H9 (cell line): Measurements from ENCODE around the gene CAB39. TPM values are rescaled to one million over a fixed set of nuclear protein-coding genes. Genes with fewer than 3 reads are reported as not detected.

Source experiments
- DNase-seq: peaks from one replicate; pipeline ENCODE4 v3.0.0-alpha.2; 2017
- H2AFZ ChIP-seq: one replicate; pipeline ENCODE4 v1.6.1; 2013; ENCODE audit warnings: mild to moderate bottlenecking, low read length, control low read depth, moderate library complexity
- H2AK5ac ChIP-seq: 2 replicates; pipeline ENCODE4 v1.6.1; 2013; ENCODE audit warnings: low read length, control low read depth, mixed read lengths; ENCODE audit not compliant: insufficient read length
- H2BK120ac ChIP-seq: one replicate; pipeline ENCODE4 v1.6.1; 2013; ENCODE audit warnings: low read depth, mild to moderate bottlenecking, low read length, control low read depth, inconsistent platforms; ENCODE audit not compliant: poor library complexity, severe bottlenecking
- H2BK12ac ChIP-seq: 2 replicates; pipeline ENCODE4 v1.6.1; 2013; ENCODE audit warnings: low read length, control low read depth, mixed read lengths, low read depth; ENCODE audit not compliant: insufficient read length
- H2BK15ac ChIP-seq: 2 replicates; pipeline ENCODE4 v1.6.1; 2013; ENCODE audit warnings: low read depth, low read length, control low read depth
- H2BK20ac ChIP-seq: one replicate; pipeline ENCODE4 v1.6.1; 2013; ENCODE audit warnings: low read depth, mild to moderate bottlenecking, low read length, control low read depth, inconsistent platforms; ENCODE audit not compliant: poor library complexity, severe bottlenecking
- H2BK5ac ChIP-seq: 2 replicates; pipeline ENCODE4 v1.6.1; 2013; ENCODE audit warnings: low read length, control low read depth, mixed read lengths; ENCODE audit not compliant: insufficient read length
- H3K14ac ChIP-seq: 2 replicates; pipeline ENCODE4 v1.6.1; 2013; ENCODE audit warnings: low read length, control low read depth; ENCODE audit not compliant: insufficient read depth
- H3K18ac ChIP-seq: 2 replicates; pipeline ENCODE4 v1.6.1; 2013; ENCODE audit warnings: low read depth, mild to moderate bottlenecking, mixed read lengths, low read length, control low read depth; ENCODE audit not compliant: insufficient read length
- H3K23ac ChIP-seq: 2 replicates; pipeline ENCODE4 v1.6.1; 2013; ENCODE audit warnings: low read length, control low read depth, mixed read lengths, low read depth; ENCODE audit not compliant: insufficient read length
- H3K23me2 ChIP-seq: 2 replicates; pipeline ENCODE4 v1.6.1; 2013; ENCODE audit warnings: low read depth, mild to moderate bottlenecking, mixed read lengths, low read length, control low read depth; ENCODE audit not compliant: insufficient read length, poor library complexity, severe bottlenecking
- H3K27ac ChIP-seq: 2 replicates; pipeline ENCODE4 v1.5.1; 2013; ENCODE audit warnings: low read length, control low read depth, mixed read lengths, low read depth; ENCODE audit not compliant: insufficient read length
- H3K27me3 ChIP-seq: 2 replicates; pipeline ENCODE4 v1.6.1; 2013; ENCODE audit warnings: low read length, control low read depth, inconsistent platforms; ENCODE audit not compliant: insufficient read depth
- H3K4ac ChIP-seq: 2 replicates; pipeline ENCODE4 v1.6.1; 2013; ENCODE audit warnings: low read depth, mild to moderate bottlenecking, control low read depth, inconsistent platforms, low read length, moderate library complexity
- H3K4me1 ChIP-seq: 2 replicates; pipeline ENCODE4 v1.6.1; 2013; ENCODE audit warnings: low read length, control low read depth, inconsistent platforms; ENCODE audit not compliant: insufficient read depth
- H3K4me2 ChIP-seq: 2 replicates; pipeline ENCODE4 v1.6.1; 2013; ENCODE audit warnings: low read length, control low read depth, mixed read lengths; ENCODE audit not compliant: insufficient read length, insufficient read depth
- H3K56ac ChIP-seq: 2 replicates; pipeline ENCODE4 v1.6.1; 2013; ENCODE audit warnings: low read depth, mild to moderate bottlenecking, mixed read lengths, low read length, control low read depth; ENCODE audit not compliant: insufficient read length
- H3K79me1 ChIP-seq: 2 replicates; pipeline ENCODE4 v1.6.1; 2013; ENCODE audit warnings: low read depth, mild to moderate bottlenecking, moderate library complexity, low read length, control low read depth, inconsistent platforms; ENCODE audit not compliant: insufficient read depth, poor library complexity, severe bottlenecking
- H3K79me2 ChIP-seq: 2 replicates; pipeline ENCODE4 v1.6.1; 2013; ENCODE audit warnings: low read length, control low read depth, inconsistent platforms; ENCODE audit not compliant: insufficient read depth
- H3K9ac ChIP-seq: 2 replicates; pipeline ENCODE4 v1.6.1; 2013; ENCODE audit warnings: low read length, control low read depth, mixed read lengths; ENCODE audit not compliant: insufficient read length; ENCODE audit errors: extremely low read depth
- H3K9me3 ChIP-seq: one replicate; pipeline ENCODE4 v1.6.1; 2013; ENCODE audit warnings: low read depth, low read length, inconsistent platforms; ENCODE audit not compliant: control insufficient read depth
- H3T11ph ChIP-seq: one replicate; pipeline ENCODE4 v1.6.1; 2013; ENCODE audit warnings: mild to moderate bottlenecking, low read length, control low read depth, inconsistent platforms
- H4K20me1 ChIP-seq: one replicate; pipeline ENCODE4 v1.6.1; 2013; ENCODE audit not compliant: control insufficient read depth, insufficient read length, insufficient read depth
- H4K5ac ChIP-seq: 2 replicates; pipeline ENCODE4 v1.6.1; 2013; ENCODE audit warnings: low read depth, mild to moderate bottlenecking, mixed read lengths, low read length, control low read depth; ENCODE audit not compliant: insufficient read length
- H4K8ac ChIP-seq: replicated peaks from 2 replicates; pipeline ENCODE4 v1.6.1; 2013; ENCODE audit warnings: low read length, control low read depth, mixed read lengths, low read depth; ENCODE audit not compliant: insufficient read length
- H4K91ac ChIP-seq: 2 replicates; pipeline ENCODE4 v1.6.1; 2013; ENCODE audit warnings: low read depth, mild to moderate bottlenecking, moderate library complexity, mixed read lengths, low read length, control low read depth; ENCODE audit not compliant: insufficient read length
- H3K27ac Mint-ChIP-seq, 3 experiments: 2 replicates in 2 of 3; 3 replicates in 1 of 3; pipeline ENCODE4 v1.8.0; 2020 to 2021; ENCODE audit warnings: mixed read lengths in 3 of 3, mild to moderate bottlenecking in 1 of 3, moderate library complexity in 1 of 3
- H3K27me3 Mint-ChIP-seq: 2 replicates; pipeline ENCODE4 v1.8.0; 2021; ENCODE audit warnings: low read depth, mild to moderate bottlenecking, moderate library complexity, mixed read lengths
- H3K36me3 Mint-ChIP-seq, 3 experiments: 2 replicates in 2 of 3; 3 replicates in 1 of 3; pipeline ENCODE4 v1.8.0; 2020 to 2021; ENCODE audit warnings: low read depth in 3 of 3, mixed read lengths in 3 of 3; ENCODE audit not compliant: insufficient read depth in 1 of 3
- H3K4me1 Mint-ChIP-seq, 2 experiments: 2 replicates each; pipeline ENCODE4 v1.8.0; 2020; ENCODE audit warnings: mixed read lengths in 2 of 2
- H3K4me3 Mint-ChIP-seq, 2 experiments: 2 replicates in 1 of 2; 3 replicates in 1 of 2; pipeline ENCODE4 v1.8.0; 2020 to 2021; ENCODE audit warnings: mild to moderate bottlenecking in 2 of 2, mixed read lengths in 2 of 2, moderate library complexity in 1 of 2
- H3K9me3 Mint-ChIP-seq, 2 experiments: 2 replicates in 1 of 2; 3 replicates in 1 of 2; pipeline ENCODE4 v1.8.0; 2020; ENCODE audit warnings: mild to moderate bottlenecking in 2 of 2, mixed read lengths in 2 of 2, moderate library complexity in 1 of 2
- CTCF ChIP-seq: fragments of 200-600 bp; sonication (generic); conservative IDR thresholded peaks from 3 replicates; pipeline ENCODE4 v1.8.0; 2021; ENCODE audit warnings: antibody characterized with exemption, mild to moderate bottlenecking
- total RNA-seq: library from RNA; stranded (reverse); gene quantifications from 2 replicates; pipeline ENCODE4 v1.2.1, GENCODE V29; 2021

The CAB39 gene
- total RNA-seq, 1 experiment from 2014 or later, result 42.7 TPM

- peaks cover 2 to 12% (median 8%) of the 10 kb centered on the region in 3 experiments; a peak in 3 of 7 replicates for H3K36me3 Mint-ChIP-seq
- TF ChIP-seq CTCF, result no peak
Observed at GRCh38 chr2:230678451-230678850, 34.2 kb upstream of the CAB39 start.

More at GRCh38 chr2:230678451-230678850, 34.2 kb upstream of the CAB39 start:
- no peak overlapping the region for H3K4me2 ChIP-seq
- no peak for DNase-seq
- no peak overlapping the region for H3K23ac ChIP-seq
- H4K5ac ChIP-seq, result no peak overlapping the region
- H3K9ac ChIP-seq, result no peak overlapping the region
- Mint-ChIP-seq H3K27me3 (peaks cover 14% of the 10 kb centered on the region), H3K4me1 (0 out of 4 replicates have a peak, but pooled peaks cover 0 to 2% of the 10 kb centered on the region in 2 experiments), H3K4me3 (no peak overlapping the region), H3K9me3 (peaks cover 13% of the 10 kb centered on the region in 2 experiments; a peak in 4 of 5 replicates), H3K27ac (no peak overlapping the region)
- H3K4me1 ChIP-seq, result no peaks in the 10 kb centered on the region
- no peak overlapping the region for H2BK15ac ChIP-seq
- H3K4ac ChIP-seq, result no peak overlapping the region
- no peak overlapping the region for H3K56ac ChIP-seq
- no peak overlapping the region for H3K14ac ChIP-seq
- H2BK5ac ChIP-seq, result no peak overlapping the region
- no peaks in the 10 kb centered on the region for H3K23me2 ChIP-seq
- H3T11ph ChIP-seq, result no peak overlapping the region
- no peak overlapping the region for H3K18ac ChIP-seq
- no peak overlapping the region for H2AK5ac ChIP-seq
- no peak overlapping the region for H4K91ac ChIP-seq
- no peak overlapping the region for H2BK120ac ChIP-seq
- H3K27me3 ChIP-seq, result no peaks in the 10 kb centered on the region
- H2BK20ac ChIP-seq, result no peak overlapping the region
- no peaks in the 10 kb centered on the region for H3K79me2 ChIP-seq
- no peak overlapping the region for H4K8ac ChIP-seq
- H2AFZ ChIP-seq, result no peak overlapping the region
- no peaks in the 10 kb centered on the region for H3K9me3 ChIP-seq
- H4K20me1 ChIP-seq, result no peaks in the 10 kb centered on the region
- H3K79me1 ChIP-seq, result no peaks in the 10 kb centered on the region
- no peak overlapping the region for H3K27ac ChIP-seq
- H2BK12ac ChIP-seq, result no peak overlapping the region
